ENCODE data around the gene ZNF850.
"Not testable (repeated sequence)": the region's sequence is repeated elsewhere in the genome, so short reads cannot be mapped to it uniquely, and the experiment has no call there.

ZNF850 gene

DNA sequence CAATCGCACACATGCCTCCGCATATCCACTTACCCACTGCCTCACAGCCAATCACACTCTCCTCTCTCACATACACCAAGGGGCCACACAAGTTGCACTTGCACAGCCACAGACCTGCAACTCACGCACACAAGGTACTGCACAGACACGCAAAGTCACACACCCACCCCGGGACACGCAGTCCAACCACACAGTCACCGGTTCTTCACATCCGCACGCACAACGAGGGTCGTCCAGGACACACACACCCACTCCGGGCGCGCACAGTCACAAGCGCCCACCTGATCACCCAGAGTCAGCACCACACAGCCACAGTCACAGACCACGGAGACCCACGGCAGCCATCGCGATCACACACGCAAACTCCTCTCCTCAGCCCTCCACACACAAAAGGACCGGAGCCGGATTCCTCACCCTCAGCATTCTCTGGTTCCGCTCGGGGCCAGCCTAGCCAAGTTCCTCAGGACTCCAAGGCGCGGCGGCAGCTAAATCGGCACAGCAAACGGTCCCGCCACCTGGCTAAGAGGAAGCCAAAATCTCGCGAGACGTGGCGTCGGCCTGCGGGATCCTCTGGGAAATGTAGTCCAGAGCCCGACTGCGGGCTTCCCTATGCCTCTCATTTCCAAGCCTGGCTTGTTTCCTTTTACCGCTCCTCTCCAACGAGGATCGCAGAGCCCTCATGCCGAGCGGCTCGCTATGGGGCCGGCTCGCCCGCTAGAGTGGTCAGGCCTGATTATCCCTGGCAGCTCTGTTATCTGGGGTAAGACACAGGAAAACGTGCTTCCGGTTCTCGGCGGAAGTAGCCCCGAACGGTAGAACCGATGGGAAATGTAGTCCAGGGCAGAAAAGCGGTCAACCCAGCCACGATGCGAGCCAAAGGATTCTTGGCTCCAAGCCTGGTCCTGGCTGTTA lies at the start of gene ZNF850:
TSS of gene ZNF850 (minus strand) at position 497 of the 912 bp plus-strand sequence. CDS start 10,201 bp downstream, outside the sequence.
- peak; percentile 93 for DNase-seq (ENCODE audit: low spot score)

DNA sequence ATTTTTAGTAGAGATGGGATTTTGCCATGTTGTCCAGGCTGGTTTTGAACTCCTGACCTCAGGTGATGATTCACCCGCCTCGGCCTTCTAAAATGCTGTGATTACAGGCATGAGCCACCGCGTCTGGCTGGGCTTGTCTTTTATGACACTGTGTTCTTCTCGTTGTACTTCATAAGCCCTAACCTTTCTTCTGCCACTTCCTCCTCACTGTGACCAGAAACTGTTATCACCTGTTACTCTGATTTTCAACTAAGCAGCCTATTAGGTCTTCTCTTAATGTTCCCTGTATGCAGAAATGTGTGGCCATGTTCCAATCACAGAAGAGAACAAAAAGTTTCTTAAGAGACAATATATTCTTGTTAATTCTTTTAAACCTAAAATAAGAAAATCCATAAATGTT lies 49.2 kb upstream of the ZNF850 start:
- DNase-seq (ENCODE audit: low spot score), result no peak

DNA sequence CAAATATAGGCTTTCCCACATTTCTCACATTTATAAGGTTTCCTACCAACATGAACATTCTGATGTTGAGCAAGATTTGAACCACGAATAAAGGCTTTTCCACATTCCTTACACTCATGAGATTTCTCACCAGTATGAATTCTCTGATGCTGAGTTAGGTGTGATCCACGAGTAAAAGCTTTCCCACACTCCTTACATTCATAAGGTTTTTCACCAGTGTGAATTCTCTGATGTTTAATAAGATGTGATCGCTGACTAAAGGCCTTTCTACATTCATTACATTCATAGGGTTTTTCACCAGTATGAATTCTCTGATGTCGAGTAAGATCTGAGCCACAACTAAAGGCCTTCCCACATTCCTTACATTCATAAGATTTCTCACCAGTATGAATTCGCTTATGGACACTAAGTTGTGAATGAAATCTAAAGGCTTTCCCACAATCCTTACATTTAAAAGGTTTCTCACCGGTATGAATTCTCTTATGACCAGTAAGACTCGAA lies 46.6 kb upstream of the ZNF850 start:
- DNase-seq (ENCODE audit: low spot score), result no peak

DNA sequence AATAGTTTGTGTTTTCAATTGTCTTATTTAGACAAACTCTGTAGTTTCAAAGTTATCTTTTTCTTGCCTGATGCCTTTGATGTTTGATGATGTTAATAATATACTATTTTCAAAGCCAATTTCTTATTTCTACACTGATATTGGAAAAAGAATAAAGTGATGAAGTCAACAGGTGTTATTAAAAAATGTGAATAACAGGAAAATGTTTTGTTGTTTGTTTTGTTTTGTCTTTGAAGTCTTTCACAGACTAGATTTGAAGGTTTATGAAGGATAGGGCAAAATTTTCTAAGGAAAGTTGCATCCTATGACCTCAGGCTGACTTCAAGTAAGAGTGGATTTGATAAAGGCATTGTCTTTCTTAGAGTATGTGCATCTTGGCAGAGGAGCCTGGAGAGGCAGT lies 34.4 kb upstream of the ZNF850 start:
- no peak for DNase-seq (ENCODE audit: low spot score)

DNA sequence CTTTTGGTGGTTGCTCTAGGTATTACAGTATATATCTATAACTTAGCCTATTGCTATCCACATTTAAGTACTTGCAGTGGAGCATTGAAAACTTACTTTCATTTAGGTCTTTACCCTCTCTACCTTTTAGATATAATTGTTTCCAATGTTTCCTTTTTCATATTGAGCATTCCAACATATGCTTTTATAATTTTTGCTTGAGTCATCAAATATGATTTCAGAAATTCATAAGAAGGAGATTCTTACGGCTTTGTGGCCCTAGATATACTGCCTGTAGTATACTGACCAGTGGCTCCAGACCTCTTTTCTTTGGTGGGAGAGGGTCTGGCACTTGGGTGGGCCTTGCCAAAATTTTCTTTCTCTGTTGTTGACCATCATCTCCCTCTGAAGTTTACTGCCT lies 32.8 kb upstream of the ZNF850 start:
- no peak for DNase-seq (ENCODE audit: low spot score)

DNA sequence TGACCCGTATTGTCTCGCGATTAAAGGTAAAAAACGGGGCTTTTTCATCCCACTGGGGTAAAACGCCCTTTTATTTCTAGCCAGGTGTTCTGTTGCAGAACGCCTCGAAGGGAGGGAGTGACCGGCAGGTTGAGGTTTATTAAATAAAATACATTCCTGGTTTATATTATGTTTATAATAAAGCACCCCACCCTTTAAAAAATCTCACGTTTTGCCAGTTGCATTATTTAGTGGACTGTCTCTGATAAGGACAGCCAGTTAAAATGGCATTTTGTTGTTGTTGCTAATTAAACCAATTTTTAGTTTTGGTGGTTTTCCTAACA lies 25.1 kb upstream of the ZNF850 start:
- peak; percentile 76 for DNase-seq (ENCODE audit: low spot score)

DNA sequence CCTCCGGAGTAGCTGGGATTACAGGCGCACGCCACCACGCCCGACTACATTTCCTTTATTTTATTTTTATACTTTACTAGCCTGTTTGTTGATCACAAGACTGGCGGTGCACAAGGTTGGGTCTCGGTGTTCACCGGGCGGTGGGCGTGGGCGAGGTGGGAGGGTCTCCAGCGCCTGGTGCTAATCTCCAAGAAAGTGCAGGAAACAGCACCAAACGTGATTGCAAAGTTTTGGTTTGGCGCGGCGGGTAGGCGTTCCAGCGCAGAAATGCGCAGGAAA lies 24.0 kb upstream of the ZNF850 start:
- no peak for DNase-seq (ENCODE audit: low spot score)

DNA sequence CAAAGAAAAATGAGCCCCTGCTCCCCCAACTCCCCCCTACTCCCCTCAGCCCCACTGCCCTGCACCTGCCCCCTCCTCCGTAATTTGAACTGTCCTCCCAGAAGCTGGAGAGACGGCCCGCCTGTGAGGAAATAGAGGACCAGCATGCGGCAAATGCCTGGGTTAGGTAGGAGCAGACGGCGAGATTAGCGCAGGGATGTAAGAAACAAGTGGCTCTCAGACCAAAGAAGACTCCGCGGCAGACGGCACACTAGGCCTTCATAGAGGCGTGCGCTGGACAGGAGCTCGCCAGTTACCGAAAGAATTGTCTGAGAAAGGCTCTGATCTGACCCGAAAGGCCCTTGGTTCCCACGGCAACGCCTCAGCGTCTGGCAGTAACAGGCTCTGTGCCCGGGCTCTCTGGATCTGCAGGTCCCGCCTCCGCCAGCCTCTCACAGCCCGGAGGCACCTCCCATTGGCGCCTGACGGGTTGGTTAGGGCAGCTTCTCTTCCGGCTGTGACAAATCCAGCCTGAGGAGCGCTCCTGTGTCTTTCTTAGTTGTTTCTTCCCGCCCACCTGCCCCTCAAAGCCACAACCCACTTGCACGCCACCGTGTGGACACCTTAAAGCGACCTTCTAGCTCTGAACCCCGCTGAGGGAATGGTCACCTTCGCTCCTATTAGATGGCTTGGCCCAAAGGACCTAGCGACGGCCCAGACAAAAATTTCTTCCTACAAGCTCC lies 19.0 kb upstream of the ZNF850 start:
- DNase-seq (ENCODE audit: low spot score), result not testable (repeated sequence)

DNA sequence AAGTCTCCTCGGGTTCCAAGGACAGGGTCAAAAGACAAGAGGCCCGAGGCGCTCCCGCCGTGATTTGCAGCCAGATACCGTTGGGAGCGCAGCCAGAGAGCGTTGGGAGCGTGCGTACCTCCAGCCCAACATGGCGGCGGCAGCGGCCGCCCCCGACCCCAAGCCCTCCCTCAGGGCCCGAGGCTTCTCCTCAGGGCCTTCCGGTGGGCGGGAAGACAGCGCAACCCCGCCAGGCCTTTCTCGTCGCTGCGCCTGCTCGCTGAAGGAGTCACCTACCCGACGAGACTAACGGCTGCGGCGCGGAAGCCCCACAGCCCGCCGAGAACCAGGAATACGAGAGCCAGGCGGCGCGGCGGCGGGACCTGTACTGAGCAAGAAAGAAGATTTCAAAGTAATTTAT lies 3.2 kb upstream of the ZNF850 start:
- DNase-seq (ENCODE audit: low spot score), result no peak

DNA sequence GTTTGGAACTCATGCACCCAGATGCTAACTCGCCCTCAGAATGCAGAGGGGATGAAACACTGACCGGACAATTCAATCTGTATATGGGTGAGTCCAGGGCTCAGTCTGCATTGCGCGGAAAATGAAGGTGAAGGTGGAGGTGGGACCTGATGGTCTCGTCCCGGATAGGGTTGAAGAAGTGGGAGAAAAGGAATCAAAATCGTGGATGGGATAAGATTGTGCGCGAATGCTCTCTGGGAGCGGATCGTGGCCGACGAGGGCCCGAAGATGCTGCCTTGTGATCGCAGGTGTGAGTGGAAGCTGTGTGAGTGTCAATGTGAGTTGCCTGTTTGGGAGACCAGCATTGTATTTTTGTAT lies 594 bp upstream of the ZNF850 start:
- no peak for DNase-seq (ENCODE audit: low spot score)

DNA sequence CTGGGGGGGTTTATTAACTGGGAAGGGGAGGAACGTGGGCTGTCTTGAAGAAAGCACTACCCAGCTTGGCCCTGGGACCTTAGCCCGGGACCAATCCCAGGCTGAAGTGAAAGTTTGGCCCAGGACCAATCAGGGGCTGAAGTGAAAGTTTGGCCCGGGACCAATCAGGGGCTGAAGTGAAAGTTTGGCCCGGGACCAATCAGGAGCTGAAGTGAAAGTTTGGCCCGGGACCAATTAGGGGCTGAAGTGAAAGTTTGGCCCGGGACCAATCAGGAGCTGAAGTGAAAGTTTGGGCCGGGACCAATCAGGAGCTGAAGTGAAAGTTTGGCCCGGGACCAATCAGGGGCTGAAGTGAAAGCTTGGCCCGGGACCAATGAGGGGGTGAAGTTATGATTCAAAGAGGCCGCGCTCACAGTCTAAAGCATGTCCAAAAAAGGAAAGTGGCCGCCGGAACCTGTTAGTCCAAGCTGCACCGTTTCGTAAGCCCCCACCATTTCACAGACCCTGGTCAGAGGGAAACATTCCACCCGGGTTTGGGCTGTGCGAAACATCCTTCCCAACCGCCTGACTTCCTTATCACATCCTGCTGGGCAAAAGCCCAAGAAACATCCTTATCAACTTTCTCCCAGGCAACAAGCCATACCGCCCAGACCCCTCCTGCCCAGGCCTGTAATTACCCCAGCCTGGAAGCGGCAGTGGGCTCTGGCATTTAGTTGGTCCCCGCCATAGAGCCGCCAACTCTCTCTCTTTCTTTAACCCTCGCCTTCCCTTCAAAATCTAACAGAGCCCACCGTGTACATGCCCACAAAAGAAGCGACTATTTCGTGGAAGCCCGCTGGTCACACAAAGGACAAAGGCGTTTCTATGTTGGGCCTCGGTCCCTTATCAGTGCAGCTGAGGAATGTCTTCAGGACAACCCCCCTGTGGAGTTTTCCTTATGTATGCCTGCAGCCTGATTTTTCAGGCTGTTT lies 1.1 kb downstream of the ZNF850 start:
- DNase-seq (ENCODE audit: low spot score), result peak; percentile 13

DNA sequence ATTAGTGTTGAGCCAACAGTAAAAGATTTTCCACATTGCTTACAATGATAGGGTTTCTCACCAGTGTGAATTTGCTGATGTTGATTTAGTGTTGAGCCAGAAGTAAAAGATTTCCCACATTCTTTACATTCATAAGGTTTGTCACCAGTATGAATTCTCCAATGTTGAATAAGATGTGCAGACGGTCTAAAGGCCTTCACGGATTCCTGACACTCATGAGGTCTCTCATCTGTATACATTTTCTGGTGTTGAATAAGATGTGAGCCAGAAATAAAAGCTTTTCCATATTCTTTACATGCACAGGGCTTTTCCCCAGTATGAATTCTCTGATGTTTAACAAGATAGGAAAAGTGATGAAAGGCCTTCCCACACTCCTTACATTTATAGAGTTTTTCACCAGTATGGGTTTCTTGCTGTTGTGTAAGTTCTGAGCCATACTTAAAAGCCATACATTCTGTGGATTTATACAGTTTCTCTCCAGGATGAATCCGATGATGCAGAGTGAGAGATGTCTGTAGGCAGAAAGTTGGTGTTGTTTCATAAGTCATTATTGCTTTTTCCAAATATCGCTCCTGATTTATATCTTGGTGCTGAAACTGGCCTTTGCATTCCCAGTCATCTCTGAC lies 22.4 kb downstream of the ZNF850 start:
- DNase-seq (ENCODE audit: low spot score), result no peak

DNA sequence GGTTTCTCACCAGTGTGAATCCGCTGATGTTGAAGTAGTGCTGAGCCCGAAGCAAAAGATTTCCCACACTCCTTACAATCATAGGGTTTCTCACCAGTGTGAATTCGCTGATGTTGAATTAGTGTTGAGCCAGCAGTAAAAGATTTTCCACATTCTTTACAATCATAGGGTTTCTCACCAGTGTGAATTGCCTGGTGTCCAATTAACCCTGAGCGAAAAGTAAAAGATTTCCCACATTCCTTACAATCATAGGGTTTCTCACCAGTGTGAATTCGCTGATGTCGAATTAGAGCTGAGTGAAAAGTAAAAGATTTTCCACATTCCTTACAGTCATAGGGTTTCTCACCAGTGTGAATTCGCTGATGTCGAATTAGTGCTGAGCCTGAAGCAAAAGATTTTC lies 23.0 kb downstream of the ZNF850 start:
- DNase-seq (ENCODE audit: low spot score), result not testable (repeated sequence)

DNA sequence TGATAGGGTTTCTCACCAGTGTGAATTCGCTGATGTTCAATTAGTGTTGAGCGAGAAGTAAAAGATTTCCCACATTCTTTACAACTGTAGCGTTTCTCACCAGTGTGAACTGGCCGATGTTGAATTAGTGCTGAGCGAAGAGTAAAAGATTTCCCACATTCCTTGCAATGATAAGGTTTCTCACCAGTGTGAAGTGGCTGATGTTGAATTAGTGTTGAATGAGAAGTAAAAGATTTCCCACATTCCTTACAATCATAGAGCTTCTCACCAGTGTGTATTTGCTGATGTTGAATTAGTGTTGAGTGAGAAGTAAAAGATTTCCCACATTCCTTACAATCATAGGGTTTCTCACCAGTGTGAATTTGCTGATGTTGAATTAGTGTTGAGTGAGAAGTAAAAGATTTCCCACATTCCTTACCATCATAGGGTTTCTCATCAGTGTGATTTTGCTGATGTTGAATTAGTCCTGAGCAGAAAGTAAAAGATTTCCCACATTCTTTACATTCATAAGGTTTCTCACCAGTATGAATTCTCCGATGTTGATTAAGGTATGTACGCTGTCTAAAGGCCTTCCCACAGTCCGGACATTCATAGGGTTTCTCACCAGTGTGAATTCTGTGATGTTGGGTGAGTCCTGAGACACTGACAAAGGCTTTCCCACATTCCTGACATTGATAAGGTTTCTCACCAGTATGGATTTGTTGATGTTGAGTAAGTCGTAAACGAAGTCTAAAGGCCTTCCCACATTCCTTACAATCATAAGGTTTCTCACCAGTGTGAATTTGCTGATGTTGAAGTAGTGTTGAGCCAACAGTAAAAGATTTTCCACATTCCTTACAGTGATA lies 24.0 kb downstream of the ZNF850 start:
- no peak for DNase-seq (ENCODE audit: low spot score)

DNA sequence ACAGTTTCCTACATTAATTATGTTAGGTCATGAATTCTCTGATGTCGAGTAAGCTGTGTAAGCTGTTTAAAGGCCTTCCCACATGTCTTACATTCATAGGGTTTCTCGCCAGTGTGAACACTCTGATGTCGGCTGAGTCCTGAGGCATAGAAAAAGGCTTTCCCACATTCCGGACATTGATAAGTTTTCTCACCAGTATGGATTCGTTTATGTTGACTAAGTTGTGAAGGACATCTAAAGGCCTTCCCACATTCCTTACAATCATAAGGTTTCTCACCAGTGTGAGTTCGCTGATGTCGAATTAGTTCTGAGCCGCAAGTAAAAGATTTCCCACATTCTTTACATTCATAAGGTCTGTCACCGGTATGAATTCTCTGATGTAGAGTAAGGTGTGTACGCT lies 24.9 kb downstream of the ZNF850 start:
- DNase-seq (ENCODE audit: low spot score), result no peak

DNA sequence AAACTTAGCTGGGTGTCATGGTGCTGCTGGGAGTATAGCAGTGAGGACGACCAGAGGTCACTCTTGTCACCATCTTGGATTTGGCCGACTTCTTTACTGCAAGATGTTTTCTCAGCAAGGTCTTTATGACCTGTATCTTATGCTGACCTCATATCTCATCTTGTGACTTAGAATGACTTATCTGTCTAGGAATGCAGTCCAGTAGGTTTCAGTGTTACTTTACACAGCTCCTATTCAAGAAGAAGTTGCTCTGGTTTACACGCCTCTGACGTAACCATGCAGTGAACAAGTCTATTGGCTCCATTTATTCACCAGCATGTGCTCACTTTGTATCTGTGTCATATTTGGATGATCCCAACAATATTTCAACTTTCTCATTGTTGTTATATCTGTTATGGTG lies 26.7 kb downstream of the ZNF850 start:
- DNase-seq (ENCODE audit: low spot score), result no peak

DNA sequence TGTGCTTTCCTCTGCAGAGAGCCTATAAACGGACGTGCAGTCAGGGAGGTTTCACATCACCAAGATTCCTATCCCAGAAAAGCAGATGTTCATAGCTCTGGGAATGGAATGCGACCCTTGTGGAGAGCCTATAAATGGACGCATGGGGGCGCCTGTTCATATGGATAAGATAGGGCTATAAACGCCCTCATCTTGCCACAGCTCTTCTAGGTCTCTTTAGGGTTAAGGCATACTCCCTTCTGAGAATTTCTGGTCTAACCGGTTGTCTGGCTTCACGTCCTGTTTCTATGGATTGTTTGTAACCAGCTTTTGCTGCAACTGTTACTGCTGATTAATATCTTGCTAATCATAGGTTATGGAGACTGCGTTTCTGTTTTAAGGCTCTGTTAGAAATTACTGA lies 36.4 kb downstream of the ZNF850 start:
- not testable (repeated sequence) for DNase-seq (ENCODE audit: low spot score)

DNA sequence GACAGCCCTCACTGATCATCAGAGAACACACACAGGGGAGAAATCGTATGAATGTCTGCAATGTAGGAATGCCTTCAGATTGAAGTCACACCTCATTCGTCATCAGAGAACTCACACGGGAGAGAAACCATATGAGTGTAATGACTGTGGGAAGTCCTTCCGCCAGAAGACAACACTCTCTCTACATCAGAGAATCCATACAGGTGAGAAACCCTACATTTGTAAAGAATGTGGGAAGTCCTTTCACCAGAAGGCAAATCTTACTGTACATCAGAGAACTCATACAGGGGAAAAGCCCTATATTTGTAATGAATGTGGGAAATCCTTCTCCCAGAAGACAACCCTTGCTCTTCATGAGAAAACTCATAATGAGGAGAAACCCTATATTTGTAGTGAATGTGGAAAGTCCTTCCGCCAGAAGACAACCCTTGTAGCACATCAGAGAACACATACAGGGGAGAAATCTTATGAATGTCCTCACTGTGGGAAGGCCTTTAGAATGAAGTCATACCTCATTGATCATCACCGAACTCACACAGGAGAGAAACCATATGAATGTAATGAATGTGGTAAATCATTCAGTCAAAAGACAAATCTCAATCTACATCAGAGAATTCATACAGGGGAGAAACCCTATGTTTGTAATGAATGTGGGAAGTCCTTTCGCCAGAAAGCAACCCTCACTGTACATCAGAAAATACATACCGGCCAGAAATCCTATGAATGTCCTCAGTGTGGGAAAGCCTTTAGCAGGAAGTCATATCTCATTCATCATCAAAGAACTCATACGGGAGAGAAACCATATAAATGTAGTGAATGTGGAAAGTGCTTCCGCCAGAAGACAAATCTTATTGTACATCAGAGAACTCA lies 52.7 kb downstream of the ZNF850 start:
- DNase-seq (ENCODE audit: low spot score), result no peak

DNA sequence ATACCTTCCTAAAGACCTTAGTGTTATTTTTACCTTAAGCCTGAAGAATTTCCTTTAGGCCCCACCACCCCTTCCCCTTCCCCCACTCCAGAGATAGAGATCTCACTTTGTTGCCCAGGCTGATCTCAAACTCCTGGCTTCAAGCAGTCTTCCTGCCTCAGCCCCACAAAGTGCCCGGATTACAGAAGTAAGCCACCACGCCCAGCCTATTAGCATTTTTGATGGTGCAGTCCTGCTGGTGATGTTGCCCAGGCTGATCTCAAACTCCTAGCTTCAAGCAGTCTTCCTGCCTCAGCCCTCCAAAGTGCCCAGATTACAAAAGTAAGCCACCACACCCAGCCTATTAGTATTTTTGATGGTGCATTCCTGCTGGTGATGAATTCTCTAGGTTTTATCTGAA lies 63.2 kb downstream of the ZNF850 start:
- no peak for DNase-seq (ENCODE audit: low spot score)

DNA sequence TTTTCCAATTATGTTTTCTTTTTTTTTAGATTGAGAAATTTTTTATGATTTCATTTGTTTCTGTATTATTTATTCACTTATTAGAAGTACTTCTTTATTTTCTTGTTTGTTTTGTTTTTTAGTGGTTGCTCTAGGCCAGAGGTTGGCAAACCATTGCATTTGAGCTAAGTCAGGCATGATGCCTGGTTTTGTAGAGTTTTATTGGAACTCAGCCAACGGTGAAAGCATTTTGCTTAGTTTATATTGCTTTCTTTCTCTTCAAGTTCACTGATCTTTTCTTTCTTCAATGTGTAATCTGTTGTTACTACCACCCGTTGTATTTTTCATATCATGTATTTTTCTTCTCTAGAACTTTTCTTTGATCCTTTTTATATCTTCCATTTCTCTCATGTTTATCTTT lies 65.5 kb downstream of the ZNF850 start:
- DNase-seq (ENCODE audit: low spot score), result no peak
